Gastroesophageal sphincter (tissue), 4 donors: ENCODE data around the gene ARL11. TPM values are rescaled to one million over a fixed set of nuclear protein-coding genes. Genes with fewer than 3 reads are reported as not detected.

Experiments used
- ATAC-seq: fragments of 150-250 bp; one replicate; pipeline ENCODE4 v1.9.1; 2016; ENCODE audit warnings: mild to moderate bottlenecking, moderate library complexity
- H3K27ac ChIP-seq, 4 donors: fragments of 200-600 bp; sonication (generic) in 3 of 4; 1 replicate in 3 of 4; 2 replicates in 1 of 4; pipeline ENCODE4 v1.5.1; 2016 to 2019
- H3K27me3 ChIP-seq: fragments of 200-600 bp; sonication (generic); one replicate; pipeline ENCODE4 v1.5.1; 2019
- H3K36me3 ChIP-seq, 2 donors: fragments of 200-600 bp; sonication (generic); one replicate each; pipeline ENCODE4 v1.5.1; 2019; ENCODE audit warnings: control low read depth in 1 of 2
- H3K4me1 ChIP-seq, 3 donors: fragments of 200-600 bp; sonication (generic); 1 replicate in 2 of 3; 2 replicates in 1 of 3; pipeline ENCODE4 v1.5.1; 2016 to 2019; ENCODE audit warnings: control low read depth in 2 of 3
- H3K4me3 ChIP-seq, 2 donors: fragments of 200-600 bp; sonication (generic); one replicate each; pipeline ENCODE4 v1.5.1; 2019; ENCODE audit warnings: mild to moderate bottlenecking in 1 of 2, moderate library complexity in 1 of 2
- H3K9me3 ChIP-seq, 3 donors: fragments of 200-600 bp; sonication (generic); one replicate each; pipeline ENCODE4 v1.5.1; 2017 to 2019; ENCODE audit warnings: control low read depth in 2 of 3
- EP300 ChIP-seq: sonication (generic); formaldehyde crosslinking; IDR thresholded peaks from one replicate; pipeline ENCODE4 v1.6.1; 2017; ENCODE audit warnings: antibody characterized with exemption, mild to moderate bottlenecking
- POLR2A ChIP-seq, 2 donors: fragments of 450-650 bp; IDR thresholded peaks; one replicate each; pipeline ENCODE4 v1.6.1; 2017; ENCODE audit warnings: antibody characterized with exemption in 2 of 2, mild to moderate bottlenecking in 2 of 2, moderate library complexity in 1 of 2
- POLR2AphosphoS5 ChIP-seq: sonication (generic); formaldehyde crosslinking; IDR thresholded peaks from one replicate; pipeline ENCODE4 v1.6.1; 2017; ENCODE audit warnings: antibody characterized with exemption
- WGBS, 2 donors: methylation state at CpG; one replicate each; pipeline ENCODE4 v1.1.5; 2018; ENCODE audit warnings: low coverage in 1 of 2; 5-methylcytosine and 5-hydroxymethylcytosine counted together
- total RNA-seq, 4 donors: library from RNA; depleted of rRNA; stranded (reverse); fragments of >200 nt; gene quantifications; one replicate each; pipeline ENCODE4 v1.1.0, GENCODE V29; 2016
- TF ChIP-seq, protein P1 (sequence below), 4 experiments: fragments of 200-600 bp in 2 of 4; fragments of 450-650 bp in 2 of 4; sonication (generic) in 1 of 4; IDR thresholded peaks; one replicate each; pipeline ENCODE4 v1.5.1; 2017 to 2019; ENCODE audit warnings: antibody characterized with exemption in 4 of 4, mild to moderate bottlenecking in 2 of 4, moderate library complexity in 2 of 4

Gene ARL11
- total RNA-seq, 4 donors from 2014 or later: 0.15 to 0.94 (median 0.68) TPM

DNA sequence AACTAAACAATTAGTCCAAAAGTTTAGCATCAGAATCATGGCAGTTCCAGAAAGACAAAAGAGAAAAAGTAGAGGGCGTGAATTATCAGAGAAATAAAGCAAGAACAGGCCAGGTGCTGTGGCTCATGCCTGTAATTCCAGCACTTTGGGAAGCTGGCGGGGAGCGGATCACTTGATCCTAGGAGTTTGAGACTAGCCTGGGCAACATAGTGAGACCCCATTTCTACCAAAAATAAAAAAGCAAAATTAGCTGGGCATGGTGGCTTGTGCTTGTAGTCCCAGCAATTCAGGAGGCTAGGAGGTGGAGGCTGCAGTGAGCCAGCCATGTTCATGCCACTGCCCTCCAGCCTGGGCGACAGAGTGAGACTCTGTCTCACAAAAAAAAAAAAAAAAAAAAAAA, 18.4 kb downstream of the ARL11 start:
- Histone ChIP-seq H3K27me3 (no peaks in the 10 kb centered on the region), H3K4me1 (peaks cover 0 to 13% (median 0%) of the 10 kb centered on the region in 3 donors), H3K36me3 (no peaks in the 10 kb centered on the region), H3K9me3 (no peaks in the 10 kb centered on the region), H3K27ac (no peak overlapping the region), H3K4me3 (no peak overlapping the region)
- TF ChIP-seq POLR2AphosphoS5 (no peak), EP300 (no peak)
- 91 to 98% methylated on average over 4 of the region's 4 CpGs for WGBS, 2 donors
- ATAC-seq: no peak

DNA sequence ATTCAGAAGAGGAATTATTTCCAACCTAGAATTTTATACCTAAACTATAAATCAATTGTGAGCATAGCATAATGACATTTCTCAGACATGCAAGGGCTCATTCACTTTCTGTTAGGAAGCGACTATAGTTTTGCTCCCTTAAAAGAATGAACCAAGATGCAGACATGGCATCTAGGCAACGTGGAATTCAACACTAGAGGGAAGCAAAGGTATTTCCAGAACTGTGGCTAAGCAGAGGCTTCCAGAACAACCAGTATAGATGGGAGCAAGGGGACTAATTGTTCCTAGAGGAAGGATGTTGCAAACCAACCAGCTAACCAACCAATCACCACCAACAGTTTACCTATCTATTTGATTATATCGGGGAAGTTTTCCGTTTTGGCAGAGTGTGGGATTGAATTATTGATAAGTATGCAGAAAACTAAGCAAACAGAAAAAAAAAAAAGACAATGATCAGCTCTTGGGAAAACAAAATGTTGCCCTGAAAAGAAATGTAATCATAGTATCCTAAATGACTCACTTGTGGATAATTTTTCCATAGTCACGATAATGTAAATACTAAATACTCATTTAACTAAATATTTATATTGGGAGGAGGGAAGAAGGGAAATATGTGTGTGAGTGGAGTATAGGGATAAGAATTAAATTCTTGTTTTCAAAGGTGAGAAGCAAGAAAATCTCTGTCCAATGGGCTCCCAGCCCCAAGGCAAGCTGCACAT, 21.1 kb downstream of the ARL11 start:
- H3K36me3 ChIP-seq: no peaks in the 10 kb centered on the region
- no peak for ATAC-seq

DNA sequence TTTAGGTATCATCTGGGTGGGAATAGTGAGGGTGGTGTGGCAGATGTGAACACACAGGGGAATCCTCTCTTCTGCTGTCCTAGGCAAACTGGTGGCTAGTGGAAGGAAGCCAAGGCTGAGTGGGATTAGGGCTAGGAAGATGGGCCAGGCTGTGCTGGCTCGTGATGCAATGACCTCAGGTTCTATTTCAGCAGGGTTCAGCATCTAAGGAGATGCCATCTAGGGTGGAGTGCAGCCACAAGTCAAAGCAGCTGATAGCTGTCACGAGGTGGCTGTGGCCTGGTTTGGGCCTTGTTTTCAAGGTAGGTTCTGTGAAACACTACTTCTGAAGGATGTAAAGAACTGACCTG, 21.6 kb downstream of the ARL11 start:
- WGBS, 2 donors: 70% methylated on average over 2 of the region's 2 CpGs; no CpG with 5 or more reads in 1 of the 2 donors

More for the DNA sequence above, 21.1 kb downstream of the ARL11 start:
- Histone ChIP-seq H3K4me1 (peaks cover 0 to 20% (median 0%) of the 10 kb centered on the region in 3 donors), H3K27me3 (no peaks in the 10 kb centered on the region), H3K4me3 (no peak overlapping the region), H3K9me3 (no peaks in the 10 kb centered on the region), H3K27ac (no peak overlapping the region)
- TF ChIP-seq, protein P1, sequence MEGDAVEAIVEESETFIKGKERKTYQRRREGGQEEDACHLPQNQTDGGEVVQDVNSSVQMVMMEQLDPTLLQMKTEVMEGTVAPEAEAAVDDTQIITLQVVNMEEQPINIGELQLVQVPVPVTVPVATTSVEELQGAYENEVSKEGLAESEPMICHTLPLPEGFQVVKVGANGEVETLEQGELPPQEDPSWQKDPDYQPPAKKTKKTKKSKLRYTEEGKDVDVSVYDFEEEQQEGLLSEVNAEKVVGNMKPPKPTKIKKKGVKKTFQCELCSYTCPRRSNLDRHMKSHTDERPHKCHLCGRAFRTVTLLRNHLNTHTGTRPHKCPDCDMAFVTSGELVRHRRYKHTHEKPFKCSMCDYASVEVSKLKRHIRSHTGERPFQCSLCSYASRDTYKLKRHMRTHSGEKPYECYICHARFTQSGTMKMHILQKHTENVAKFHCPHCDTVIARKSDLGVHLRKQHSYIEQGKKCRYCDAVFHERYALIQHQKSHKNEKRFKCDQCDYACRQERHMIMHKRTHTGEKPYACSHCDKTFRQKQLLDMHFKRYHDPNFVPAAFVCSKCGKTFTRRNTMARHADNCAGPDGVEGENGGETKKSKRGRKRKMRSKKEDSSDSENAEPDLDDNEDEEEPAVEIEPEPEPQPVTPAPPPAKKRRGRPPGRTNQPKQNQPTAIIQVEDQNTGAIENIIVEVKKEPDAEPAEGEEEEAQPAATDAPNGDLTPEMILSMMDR (IDR thresholded peaks at IDR 0.05): peak; percentile 42 to 63 (median 44)
- TF ChIP-seq POLR2AphosphoS5: no peak
- 39 to 58% methylated on average over 5 of the region's 5 CpGs for WGBS, 2 donors

DNA sequence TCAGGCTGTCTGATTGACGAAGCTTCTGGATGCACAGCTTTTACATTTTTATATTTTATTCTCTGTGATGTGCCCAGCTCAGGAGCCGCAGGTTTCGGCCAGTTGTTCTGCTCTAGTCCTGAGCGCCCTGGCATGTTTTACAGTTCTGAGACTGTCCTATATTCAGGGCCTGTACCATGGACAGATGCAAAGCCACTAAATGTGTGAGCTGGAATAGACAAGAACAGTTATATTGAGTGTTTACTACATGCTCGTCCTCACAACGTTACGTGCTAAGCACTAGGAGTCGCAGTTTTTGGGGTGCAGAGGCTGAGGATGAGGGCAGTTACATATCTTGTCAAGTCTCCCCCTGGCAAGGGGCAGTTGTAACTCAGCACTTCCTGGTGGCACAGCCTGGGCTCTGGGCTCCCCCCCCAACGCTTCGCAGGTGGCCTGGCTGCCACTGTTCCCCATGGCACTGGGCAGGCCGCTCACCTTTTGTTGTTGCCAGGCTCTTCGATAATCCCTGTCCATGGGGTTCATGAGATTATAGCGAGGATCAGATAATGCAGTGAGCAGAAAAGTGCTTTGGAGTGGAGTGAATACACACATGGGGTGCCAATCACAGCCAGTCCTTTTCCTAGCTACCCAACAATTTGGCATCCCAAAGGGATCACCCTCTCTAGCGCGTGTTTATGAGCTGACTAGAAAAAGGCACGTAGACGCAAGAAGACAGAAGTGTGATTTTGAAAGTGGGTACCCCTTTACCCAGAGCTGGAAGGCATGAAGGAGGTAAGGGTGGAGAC, 23.5 kb downstream of the ARL11 start:
- no peak overlapping the region for H3K27ac ChIP-seq
- H3K27me3 ChIP-seq: no peaks in the 10 kb centered on the region
- peaks cover 0 to 23% (median 0%) of the 10 kb centered on the region in 3 donors for H3K4me1 ChIP-seq
- no peaks in the 10 kb centered on the region for H3K36me3 ChIP-seq
- H3K9me3 ChIP-seq: no peaks in the 10 kb centered on the region
- no peak overlapping the region for H3K4me3 ChIP-seq
- TF ChIP-seq POLR2A (IDR thresholded peaks at IDR 0.05): no peak
- TF ChIP-seq, protein P1 (IDR thresholded peaks at IDR 0.05): no peak
- no peak for TF ChIP-seq EP300
- no peak for TF ChIP-seq POLR2AphosphoS5
- WGBS, 2 donors: 79 to 87% methylated on average over 10 to 12 of the region's 17 CpGs
- no peak for ATAC-seq

More for the DNA sequence above, 21.6 kb downstream of the ARL11 start:
- H3K4me1 ChIP-seq: peaks cover 0 to 20% (median 0%) of the 10 kb centered on the region in 3 donors
- no peak overlapping the region for H3K27ac ChIP-seq
- TF ChIP-seq POLR2AphosphoS5 (no peak), EP300 (no peak), POLR2A (IDR thresholded peaks at IDR 0.05) (no peak)
- TF ChIP-seq, protein P1 (IDR thresholded peaks at IDR 0.05): no peak
- ATAC-seq: no peak
- no peaks in the 10 kb centered on the region for H3K27me3 ChIP-seq
- no peaks in the 10 kb centered on the region for H3K36me3 ChIP-seq
- no peak overlapping the region for H3K4me3 ChIP-seq
- H3K9me3 ChIP-seq: no peaks in the 10 kb centered on the region

DNA sequence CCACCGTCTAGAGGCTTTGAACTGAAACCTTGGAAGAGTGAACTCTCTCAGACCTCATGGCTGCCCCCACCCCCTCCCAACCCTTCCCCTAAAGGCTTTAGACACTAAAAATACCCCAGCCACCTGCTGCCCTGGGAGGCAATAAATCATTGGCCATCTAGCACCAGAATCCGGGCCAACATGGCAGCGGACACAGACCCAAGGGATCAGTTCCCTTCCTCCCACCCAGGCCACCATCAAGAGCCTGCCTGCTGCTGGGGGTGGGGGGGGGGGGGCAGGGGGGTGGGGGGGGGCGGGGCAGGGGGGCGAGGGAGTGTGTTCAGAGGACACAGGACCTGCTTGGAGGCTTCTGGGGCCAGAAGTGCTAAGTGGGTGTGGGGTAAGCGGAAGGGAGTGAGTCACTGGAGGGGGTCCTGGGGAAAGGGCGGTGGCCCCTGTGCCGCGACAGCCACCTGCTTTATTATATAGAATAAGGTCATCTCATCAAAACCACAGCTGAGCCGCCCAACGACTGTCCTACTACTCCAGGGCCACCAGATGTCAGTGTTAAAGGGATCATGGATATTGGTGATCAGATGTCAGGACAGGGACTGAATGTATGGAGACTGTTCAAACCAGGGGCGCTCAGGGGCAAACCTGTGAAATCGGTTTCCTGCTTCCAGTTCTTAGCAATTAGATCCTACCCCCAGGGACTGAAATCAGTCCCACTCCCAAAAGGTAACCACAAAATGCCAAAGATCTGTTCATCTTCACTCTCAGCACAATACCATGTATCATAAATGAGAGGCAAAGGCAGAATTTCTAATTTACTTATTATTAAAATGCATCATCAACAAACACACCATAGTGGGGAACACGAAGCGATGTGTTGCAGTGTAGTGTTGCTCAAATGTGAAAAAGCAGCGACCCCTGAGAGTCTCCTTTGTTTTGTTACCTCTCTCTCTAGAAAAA, 24.3 kb downstream of the ARL11 start:
- 53 to 85% methylated on average over 4 to 9 of the region's 16 CpGs for WGBS, 2 donors
- H3K27me3 ChIP-seq: no peaks in the 10 kb centered on the region
- ATAC-seq: no peak
- peaks cover 0 to 31% (median 0%) of the 10 kb centered on the region in 3 donors for H3K4me1 ChIP-seq
- H3K4me3 ChIP-seq: no peak overlapping the region
- no peaks in the 10 kb centered on the region for H3K9me3 ChIP-seq
- H3K27ac ChIP-seq: no peak overlapping the region
- TF ChIP-seq POLR2AphosphoS5 (no peak), POLR2A (IDR thresholded peaks at IDR 0.05) (no peak), EP300 (no peak)
- TF ChIP-seq, protein P1 (IDR thresholded peaks at IDR 0.05): peak in 3 of 4 experiments; percentile 33 to 38 (median 35)
- H3K36me3 ChIP-seq: no peaks in the 10 kb centered on the region
